NCI-H774 (cell line): ENCODE measurements around the gene FAM124A.

ENCODE experiments used
- DNase-seq: peaks from one replicate; lab custom pipeline; 2025; lab: John Stamatoyannopoulos, UW

Gene FAM124A

GRCh38 chr13:51221108-51221507 is 1.1 kb upstream of the FAM124A start:
- no peak for DNase-seq

GRCh38 chr13:51221674-51222036 is 543 bp upstream of the FAM124A start:
- no peak for DNase-seq

- DNase-seq: no peak
Observed at GRCh38 chr13:51222686-51223559, 725 bp downstream of the FAM124A start.

- no peak for DNase-seq
Observed at GRCh38 chr13:51223560-51224270, 1.5 kb downstream of the FAM124A start.

- no peak for DNase-seq
Observed at GRCh38 chr13:51225029-51225428, 2.8 kb downstream of the FAM124A start.

- no peak for DNase-seq
Observed at GRCh38 chr13:51227404-51227803, 5.2 kb downstream of the FAM124A start.

- DNase-seq: no peak
Observed at GRCh38 chr13:51229101-51229719, 7.0 kb downstream of the FAM124A start.

GRCh38 chr13:51229731-51230130 is 7.5 kb downstream of the FAM124A start:
- no peak for DNase-seq

GRCh38 chr13:51230477-51231105 is 8.4 kb downstream of the FAM124A start:
- no peak for DNase-seq

GRCh38 chr13:51231456-51231855 is 9.3 kb downstream of the FAM124A start:
- DNase-seq: no peak

GRCh38 chr13:51232328-51232727 is 10.1 kb downstream of the FAM124A start:
- no peak for DNase-seq

GRCh38 chr13:51233117-51233826 is 11.1 kb downstream of the FAM124A start:
- DNase-seq: no peak

GRCh38 chr13:51234676-51235075 is 12.5 kb downstream of the FAM124A start:
- DNase-seq: no peak

- no peak for DNase-seq
Observed at GRCh38 chr13:51235186-51235585, 13.0 kb downstream of the FAM124A start.

- DNase-seq: no peak
Observed at GRCh38 chr13:51235756-51236490, 13.7 kb downstream of the FAM124A start.

- no peak for DNase-seq
Observed at GRCh38 chr13:51236491-51236792, 14.2 kb downstream of the FAM124A start.

GRCh38 chr13:51237386-51237785 is 15.2 kb downstream of the FAM124A start:
- no peak for DNase-seq

- no peak for DNase-seq
Observed at GRCh38 chr13:51237887-51238286, 15.7 kb downstream of the FAM124A start.

GRCh38 chr13:51240178-51240577 is 18.0 kb downstream of the FAM124A start:
- no peak for DNase-seq

- no peak for DNase-seq
Observed at GRCh38 chr13:51240958-51241357, 18.8 kb downstream of the FAM124A start.

GRCh38 chr13:51241720-51242119 is 19.5 kb downstream of the FAM124A start:
- no peak for DNase-seq
